CD14-positive monocyte (primary cell): ENCODE results near the gene CYP39A1. TPM values are rescaled to one million over a fixed set of nuclear protein-coding genes. Genes with fewer than 3 reads are reported as not detected.

ENCODE experiments used
- DNase-seq, 3 donors: peaks; one replicate each; pipeline ENCODE4 v3.0.0-alpha.2; 2011 to 2022
- H2AFZ ChIP-seq: 2 replicates; pipeline ENCODE4 v1.6.0; 2012; ENCODE audit warnings: mild to moderate bottlenecking, low read depth, low read length, inconsistent platforms; ENCODE audit not compliant: insufficient read depth, poor library complexity, severe bottlenecking
- H3K27ac ChIP-seq, 2 donors: 1 replicate in 1 of 2; 2 replicates in 1 of 2; pipeline ENCODE4 v1.5.1; 2012 to 2013; ENCODE audit warnings: low read length in 2 of 2, control low read depth in 1 of 2, inconsistent platforms in 1 of 2, low read depth in 1 of 2, mild to moderate bottlenecking in 1 of 2
- H3K27me3 ChIP-seq, 2 donors: one replicate each; pipeline versions ENCODE4 v1.6.0 to v1.6.1; 2011 to 2013; ENCODE audit warnings: low read length in 2 of 2; ENCODE audit not compliant: control insufficient read depth in 2 of 2, insufficient read depth in 2 of 2
- H3K36me3 ChIP-seq, 2 donors: replicated peaks in 1 of 2; 1 replicate in 1 of 2; 2 replicates in 1 of 2; pipeline versions ENCODE4 v1.5.1 to v1.6.1; 2012 to 2013; ENCODE audit warnings: low read length in 2 of 2, control low read depth in 1 of 2, inconsistent platforms in 1 of 2, mild to moderate bottlenecking in 1 of 2; ENCODE audit not compliant: insufficient read depth in 2 of 2, control insufficient read depth in 1 of 2
- H3K4me1 ChIP-seq, 2 donors: 1 replicate in 1 of 2; 2 replicates in 1 of 2; pipeline versions ENCODE4 v1.5.1 to v1.6.1; 2012 to 2013; ENCODE audit warnings: low read length in 2 of 2, control low read depth in 1 of 2, inconsistent platforms in 1 of 2, mild to moderate bottlenecking in 1 of 2, moderate library complexity in 1 of 2; ENCODE audit not compliant: insufficient read depth in 2 of 2, control insufficient read depth in 1 of 2
- H3K4me2 ChIP-seq: replicated peaks from 2 replicates; pipeline ENCODE3; 2012; ENCODE audit warnings: low read length, moderate library complexity, mild to moderate bottlenecking; ENCODE audit not compliant: poor library complexity, severe bottlenecking; ENCODE audit errors: extremely low read depth
- H3K4me3 ChIP-seq, 3 experiments: fragments of 200-600 bp in 1 of 3; sonication (generic) in 1 of 3; replicated peaks in 1 of 3; 1 replicate in 2 of 3; 2 replicates in 1 of 3; pipeline ENCODE4 v1.5.1; 2011 to 2013; ENCODE audit warnings: low read length in 3 of 3, mild to moderate bottlenecking in 3 of 3, control low read depth in 2 of 3, low read depth in 2 of 3, inconsistent platforms in 1 of 3, moderate library complexity in 1 of 3
- H3K79me2 ChIP-seq: 2 replicates; pipeline ENCODE4 v1.6.0; 2012; ENCODE audit warnings: mild to moderate bottlenecking, control low read depth, inconsistent platforms, low read length, moderate library complexity; ENCODE audit not compliant: insufficient read depth
- H3K9ac ChIP-seq: 2 replicates; pipeline ENCODE4 v1.6.0; 2017; ENCODE audit warnings: low read length, mild to moderate bottlenecking; ENCODE audit not compliant: insufficient read depth, poor library complexity, severe bottlenecking
- H3K9me3 ChIP-seq, 2 donors: replicated peaks in 1 of 2; 1 replicate in 1 of 2; 2 replicates in 1 of 2; pipeline versions ENCODE4 v1.5.1 to v1.6.1; 2012 to 2013; ENCODE audit warnings: low read length in 2 of 2, control low read depth in 1 of 2; ENCODE audit not compliant: control insufficient read depth in 1 of 2, insufficient read depth in 1 of 2
- H4K20me1 ChIP-seq: 2 replicates; pipeline ENCODE4 v1.6.0; 2012; ENCODE audit warnings: mild to moderate bottlenecking, low read length, control low read depth, moderate library complexity; ENCODE audit not compliant: insufficient read depth
- H3K27ac Mint-ChIP-seq, 7 donors: one replicate each; pipeline ENCODE4 v1.8.0; 2020; ENCODE audit warnings: mild to moderate bottlenecking in 7 of 7, mixed read lengths in 7 of 7, moderate library complexity in 6 of 7, inconsistent platforms in 2 of 7
- H3K27me3 Mint-ChIP-seq, 3 donors: one replicate each; pipeline ENCODE4 v1.8.0; 2021 to 2022; ENCODE audit warnings: low read depth in 3 of 3, mild to moderate bottlenecking in 3 of 3, mixed read lengths in 3 of 3, moderate library complexity in 3 of 3, inconsistent platforms in 1 of 3
- H3K36me3 Mint-ChIP-seq, 2 donors: one replicate each; pipeline ENCODE4 v1.8.0; 2020; ENCODE audit warnings: mixed read lengths in 2 of 2, inconsistent platforms in 1 of 2, mild to moderate bottlenecking in 1 of 2
- H3K4me1 Mint-ChIP-seq: one replicate; pipeline ENCODE4 v1.8.0; 2020; ENCODE audit warnings: mild to moderate bottlenecking, mixed read lengths
- H3K4me3 Mint-ChIP-seq, 2 donors: one replicate each; pipeline ENCODE4 v1.8.0; 2020; ENCODE audit warnings: mild to moderate bottlenecking in 2 of 2, mixed read lengths in 2 of 2, moderate library complexity in 1 of 2
- H3K9me3 Mint-ChIP-seq, 7 donors: one replicate each; pipeline ENCODE4 v1.8.0; 2020 to 2022; ENCODE audit warnings: mixed read lengths in 7 of 7, mild to moderate bottlenecking in 6 of 7, moderate library complexity in 6 of 7, inconsistent platforms in 2 of 7
- WGBS: methylation state at CpG from one replicate; pipeline ENCODE4 v1.1.5; 2013; ENCODE audit warnings: missing lambda C conversion rate; ENCODE audit not compliant: insufficient coverage; 5-methylcytosine and 5-hydroxymethylcytosine counted together
- intact Hi-C, 2 donors: fragments of 100-400 bp; cut with micrococcal nuclease; formaldehyde crosslinking; loops; one replicate each; pipeline versions ENCODE4 v1.15.0 to v1.15.1; 2023
- polyA plus RNA-seq, 3 donors: library from polyadenylated mRNA; depleted of rRNA in 1 of 3; unstranded in 2 of 3; stranded (reverse) in 1 of 3; fragments of 300-500 nt in 2 of 3; fragments of >200 nt in 1 of 3; fragmentation: Illumina TruSeq in 2 of 3; gene quantifications; 1 replicate in 2 of 3; 2 replicates in 1 of 3; pipeline ENCODE4 v1.2.3, GENCODE V29; 2012 to 2021
- TF ChIP-seq, protein P1 (sequence below): fragments of 200-600 bp; IDR thresholded peaks from one replicate; pipeline ENCODE4 v1.8.0; 2022; ENCODE audit warnings: antibody characterized with exemption, mild to moderate bottlenecking

Gene CYP39A1
- polyA plus RNA-seq, 3 donors: not detected

GRCh38 chr6:46653439-46654195 is 999 bp upstream of the CYP39A1 start:
- Histone ChIP-seq H3K36me3 (no peaks in the 10 kb centered on the region), H3K4me1 (peaks cover 10 to 17% of the 10 kb centered on the region in 2 donors), H3K27me3 (peaks cover 21 to 45% of the 10 kb centered on the region in 2 donors), H3K4me3 (peak overlapping the region; percentile 56 to 91 (median 70)), H3K9me3 (no peaks in the 10 kb centered on the region), H3K9ac (peak overlapping the region; percentile 36), H3K4me2 (peak overlapping the region; percentile 97), H3K27ac (no peak overlapping the region), H4K20me1 (no peaks in the 10 kb centered on the region), H2AFZ (peak overlapping the region; percentile 98), H3K79me2 (no peaks in the 10 kb centered on the region)
- TF ChIP-seq, protein P1, sequence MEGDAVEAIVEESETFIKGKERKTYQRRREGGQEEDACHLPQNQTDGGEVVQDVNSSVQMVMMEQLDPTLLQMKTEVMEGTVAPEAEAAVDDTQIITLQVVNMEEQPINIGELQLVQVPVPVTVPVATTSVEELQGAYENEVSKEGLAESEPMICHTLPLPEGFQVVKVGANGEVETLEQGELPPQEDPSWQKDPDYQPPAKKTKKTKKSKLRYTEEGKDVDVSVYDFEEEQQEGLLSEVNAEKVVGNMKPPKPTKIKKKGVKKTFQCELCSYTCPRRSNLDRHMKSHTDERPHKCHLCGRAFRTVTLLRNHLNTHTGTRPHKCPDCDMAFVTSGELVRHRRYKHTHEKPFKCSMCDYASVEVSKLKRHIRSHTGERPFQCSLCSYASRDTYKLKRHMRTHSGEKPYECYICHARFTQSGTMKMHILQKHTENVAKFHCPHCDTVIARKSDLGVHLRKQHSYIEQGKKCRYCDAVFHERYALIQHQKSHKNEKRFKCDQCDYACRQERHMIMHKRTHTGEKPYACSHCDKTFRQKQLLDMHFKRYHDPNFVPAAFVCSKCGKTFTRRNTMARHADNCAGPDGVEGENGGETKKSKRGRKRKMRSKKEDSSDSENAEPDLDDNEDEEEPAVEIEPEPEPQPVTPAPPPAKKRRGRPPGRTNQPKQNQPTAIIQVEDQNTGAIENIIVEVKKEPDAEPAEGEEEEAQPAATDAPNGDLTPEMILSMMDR: no peak
- peaks cover 30 to 51% (median 35%) of the 10 kb centered on the region in 3 donors for H3K27me3 Mint-ChIP-seq
- peaks cover 0 to 2% (median 0%) of the 10 kb centered on the region in 7 donors for H3K9me3 Mint-ChIP-seq
- H3K4me3 Mint-ChIP-seq: peak overlapping the region; percentile 92 to 95
- peaks cover 14% of the 10 kb centered on the region for H3K4me1 Mint-ChIP-seq
- WGBS: no CpG with 5 or more reads among the region's 10 CpGs
- intact Hi-C loops: no loop called here
- H3K27ac Mint-ChIP-seq: peak overlapping the region in 1 of 7 donors; percentile 38
- DNase-seq: no peak
- H3K36me3 Mint-ChIP-seq: peaks cover 0 to 6% of the 10 kb centered on the region in 2 donors

- DNase-seq: no peak
- WGBS: 0% methylated on average over 3 of the region's 6 CpGs
- intact Hi-C loops: loop anchor here in 1 of 2 donors (1.0 kb wide), 1 partner anchor 11 kb away; no protein-coding TSS in a partner anchor
- peaks cover 0 to 6% of the 10 kb centered on the region in 2 donors for H3K36me3 Mint-ChIP-seq
- H3K4me3 Mint-ChIP-seq: peak overlapping the region; percentile 92 to 95
- no peaks in the 10 kb centered on the region for H3K9me3 ChIP-seq
- TF ChIP-seq, protein P1: no peak
- peaks cover 30 to 50% (median 35%) of the 10 kb centered on the region in 3 donors for H3K27me3 Mint-ChIP-seq
- peak overlapping the region; percentile 97 for H3K4me2 ChIP-seq
- no peak overlapping the region for H3K27ac ChIP-seq
- H3K36me3 ChIP-seq: no peaks in the 10 kb centered on the region
- peak overlapping the region in 2 of 7 donors; percentile 1 to 19 for H3K27ac Mint-ChIP-seq
- peaks cover 21 to 47% of the 10 kb centered on the region in 2 donors for H3K27me3 ChIP-seq
- peak overlapping the region in 2 of 3 experiments; percentile 56 to 91 for H3K4me3 ChIP-seq
- no peak overlapping the region for H3K9ac ChIP-seq
- H3K79me2 ChIP-seq: no peaks in the 10 kb centered on the region
- peak overlapping the region; percentile 98 for H2AFZ ChIP-seq
- no peaks in the 10 kb centered on the region for H4K20me1 ChIP-seq
- H3K9me3 Mint-ChIP-seq: peaks cover 0 to 2% (median 0%) of the 10 kb centered on the region in 7 donors
- H3K4me1 ChIP-seq: peaks cover 10 to 17% of the 10 kb centered on the region in 2 donors
- H3K4me1 Mint-ChIP-seq: peaks cover 14% of the 10 kb centered on the region
These were observed 401 bp downstream of the CYP39A1 start for GRCh38 chr6:46652232-46652602.
